Measurements from ENCODE around the gene ZNF780B.
"Not testable (repeated sequence)": the region's sequence is repeated elsewhere in the genome, so short reads cannot be mapped to it uniquely, and the experiment has no call there.

ZNF780B gene

GRCh38 chr19:40055832-40056504 is at the start of gene ZNF780B:
Gene ZNF780B, minus strand, starts transcription at chr19:40056231. Its CDS starts 5,899 bp downstream, at chr19:40050332.
- DNase-seq = peak; percentile 62

GRCh38 chr19:40104754-40105153 is 48.7 kb upstream of the ZNF780B start:
- DNase-seq = no peak

- DNase-seq = no peak
Measured at GRCh38 chr19:40103600-40103999, 47.6 kb upstream of the ZNF780B start.

- no peak for DNase-seq
Measured at GRCh38 chr19:40101813-40102212, 45.8 kb upstream of the ZNF780B start.

- no peak for DNase-seq
Measured at GRCh38 chr19:40093416-40093815, 37.4 kb upstream of the ZNF780B start.

- DNase-seq = no peak
Measured at GRCh38 chr19:40091205-40092129, 35.4 kb upstream of the ZNF780B start.

GRCh38 chr19:40090241-40091204 is 34.5 kb upstream of the ZNF780B start, which contains the start of gene ZNF780A:
Gene ZNF780A, minus strand, starts transcription at chr19:40090943. Its CDS starts 6,190 bp downstream, at chr19:40084753.
- DNase-seq = peak; percentile 77

GRCh38 chr19:40089462-40089861 is 33.4 kb upstream of the ZNF780B start:
- DNase-seq = peak; percentile 19

GRCh38 chr19:40088299-40089047 is 32.4 kb upstream of the ZNF780B start:
- DNase-seq = no peak

GRCh38 chr19:40084948-40085347 is 28.9 kb upstream of the ZNF780B start:
- no peak for DNase-seq

- DNase-seq = no peak
Measured at GRCh38 chr19:40081411-40081810, 25.4 kb upstream of the ZNF780B start.

GRCh38 chr19:40080289-40080688 is 24.3 kb upstream of the ZNF780B start:
- no peak for DNase-seq

- no peak for DNase-seq
Measured at GRCh38 chr19:40078377-40078776, 22.3 kb upstream of the ZNF780B start.

GRCh38 chr19:40070058-40070457 is 14.0 kb upstream of the ZNF780B start:
- no peak for DNase-seq

GRCh38 chr19:40059624-40060023 is 3.6 kb upstream of the ZNF780B start:
- DNase-seq = no peak

GRCh38 chr19:40057166-40057565 is 1.1 kb upstream of the ZNF780B start:
- DNase-seq = no peak

GRCh38 chr19:40056505-40056904 is 474 bp upstream of the ZNF780B start:
- no peak for DNase-seq

- DNase-seq = no peak
Measured at GRCh38 chr19:40055049-40055448, 982 bp downstream of the ZNF780B start.

- DNase-seq = no peak
Measured at GRCh38 chr19:40054632-40055031, 1.4 kb downstream of the ZNF780B start.

GRCh38 chr19:40053491-40053890 is 2.5 kb downstream of the ZNF780B start:
- DNase-seq = no peak

- not testable (repeated sequence) for DNase-seq
Measured at GRCh38 chr19:40041718-40042117, 14.3 kb downstream of the ZNF780B start.

- DNase-seq = not testable (repeated sequence)
Measured at GRCh38 chr19:40038047-40038446, 18.0 kb downstream of the ZNF780B start.

Measured in CD4-positive, alpha-beta T cell treated with Interleukin-12 subunit alpha and Interleukin-12 subunit beta, for 1 hour (primary cell).